OCI-LY1 (cell line): ENCODE measurements around the gene SLC2A10.
"Not testable (repeated sequence)": the region's sequence is repeated elsewhere in the genome, so short reads cannot be mapped to it uniquely, and the experiment has no call there.

Experiments used
- H2AFZ ChIP-seq: fragments of 200-600 bp; sonication (generic), shearing (Covaris generic); 2 replicates; pipeline ENCODE4 v1.6.0; 2014; ENCODE audit warnings: antibody characterized with exemption, mild to moderate bottlenecking, low read length
- H3F3A ChIP-seq: fragments of 200-600 bp; sonication (generic), shearing (Covaris generic); 2 replicates; pipeline ENCODE4 v1.6.0; 2014; ENCODE audit warnings: mild to moderate bottlenecking, antibody characterized with exemption, low read length, moderate library complexity; ENCODE audit not compliant: insufficient read depth
- H3K27ac ChIP-seq: fragments of 200-600 bp; sonication (generic); 2 replicates; pipeline ENCODE4 v1.5.1; 2014; ENCODE audit warnings: low read length, mixed run types, mild to moderate bottlenecking, low read depth; ENCODE audit not compliant: poor library complexity, severe bottlenecking
- H3K27me3 ChIP-seq: fragments of 200-600 bp; sonication (generic); 2 replicates; pipeline ENCODE4 v1.6.0; 2014; ENCODE audit warnings: antibody characterized with exemption, mild to moderate bottlenecking, low read length, moderate library complexity; ENCODE audit not compliant: insufficient read depth
- H3K36me3 ChIP-seq: fragments of 200-600 bp; sonication (generic); 2 replicates; pipeline ENCODE4 v1.6.1; 2014; ENCODE audit warnings: mild to moderate bottlenecking, antibody characterized with exemption, low read length, moderate library complexity, mixed read lengths; ENCODE audit not compliant: insufficient read depth
- H3K4me1 ChIP-seq: fragments of 200-600 bp; sonication (generic); 2 replicates; pipeline ENCODE4 v1.5.1; 2014; ENCODE audit warnings: mild to moderate bottlenecking, low read length, moderate library complexity; ENCODE audit not compliant: insufficient read depth, severe bottlenecking
- H3K4me2 ChIP-seq: fragments of 200-600 bp; sonication (generic), shearing (Covaris generic); 2 replicates; pipeline ENCODE4 v1.6.1; 2014; ENCODE audit warnings: low read length
- H3K4me3 ChIP-seq: fragments of 200-600 bp; sonication (generic); 2 replicates; pipeline ENCODE4 v1.5.1; 2014; ENCODE audit warnings: low read length, low read depth, mild to moderate bottlenecking, mixed read lengths; ENCODE audit not compliant: poor library complexity, severe bottlenecking
- H3K79me2 ChIP-seq: fragments of 200-600 bp; shearing (Covaris generic); 2 replicates; pipeline ENCODE4 v1.6.1; 2016; ENCODE audit warnings: mixed run types, low read length, mixed read lengths; ENCODE audit not compliant: insufficient read depth
- H3K9ac ChIP-seq: fragments of 200-600 bp; sonication (generic), shearing (Covaris generic); 2 replicates; pipeline ENCODE4 v1.6.1; 2014; ENCODE audit warnings: mild to moderate bottlenecking, low read length, mixed read lengths
- H3K9me2 ChIP-seq: fragments of 200-600 bp; sonication (generic), shearing (Covaris generic); 2 replicates; pipeline ENCODE4 v1.6.1; 2014; ENCODE audit warnings: low read depth, mild to moderate bottlenecking, low read length, mixed read lengths
- H3K9me3 ChIP-seq: fragments of 200-600 bp; shearing (Covaris generic); 2 replicates; pipeline ENCODE4 v1.6.1; 2014; ENCODE audit warnings: low read length, mixed read lengths
- H4K20me1 ChIP-seq: fragments of 200-600 bp; sonication (generic), shearing (Covaris generic); 2 replicates; pipeline ENCODE4 v1.6.0; 2016; ENCODE audit warnings: mild to moderate bottlenecking, low read length; ENCODE audit not compliant: insufficient read depth
- CTCF ChIP-seq: fragments of 200-600 bp; sonication (generic), shearing (Covaris generic); IDR thresholded peaks from 2 replicates; pipeline ENCODE4 v1.5.1; 2017; ENCODE audit warnings: mild to moderate bottlenecking, antibody characterized with exemption, low read length, moderate library complexity, mixed read lengths
- EZH2 ChIP-seq: fragments of 200-600 bp; sonication (generic), shearing (Covaris generic); IDR thresholded peaks from 2 replicates; pipeline ENCODE4 v1.8.0; 2017; ENCODE audit warnings: borderline replicate concordance, mixed run types, mild to moderate bottlenecking, antibody characterized with exemption, low read length, moderate library complexity, mixed read lengths

Gene SLC2A10

GRCh38 chr20:46674253-46675083 is 35.0 kb upstream of the SLC2A10 start:
- H2AFZ ChIP-seq = no peak overlapping the region
- no peaks in the 10 kb centered on the region for H3K27me3 ChIP-seq
- no peaks in the 10 kb centered on the region for H3K36me3 ChIP-seq
- H3K4me1 ChIP-seq = no peaks in the 10 kb centered on the region
- no peaks in the 10 kb centered on the region for H3F3A ChIP-seq
- no peaks in the 10 kb centered on the region for H3K9me2 ChIP-seq
- no peak overlapping the region for H3K27ac ChIP-seq
- H3K9ac ChIP-seq = no peak overlapping the region
- H3K4me2 ChIP-seq = no peak overlapping the region
- TF ChIP-seq EZH2 (no peak), CTCF (no peak)
- H3K79me2 ChIP-seq = no peaks in the 10 kb centered on the region
- no peak overlapping the region for H3K4me3 ChIP-seq
- H4K20me1 ChIP-seq = no peaks in the 10 kb centered on the region
- no peaks in the 10 kb centered on the region for H3K9me3 ChIP-seq

GRCh38 chr20:46676649-46677316 is 32.7 kb upstream of the SLC2A10 start:
- H3K36me3 ChIP-seq, H3K4me3 ChIP-seq, H3F3A ChIP-seq, H3K9me3 ChIP-seq, H3K9ac ChIP-seq, H3K9me2 ChIP-seq, H2AFZ ChIP-seq, H3K4me2 ChIP-seq, H3K79me2 ChIP-seq, H3K27me3 ChIP-seq, H3K4me1 ChIP-seq, H4K20me1 ChIP-seq, H3K27ac ChIP-seq: not testable (repeated sequence)

DNA sequence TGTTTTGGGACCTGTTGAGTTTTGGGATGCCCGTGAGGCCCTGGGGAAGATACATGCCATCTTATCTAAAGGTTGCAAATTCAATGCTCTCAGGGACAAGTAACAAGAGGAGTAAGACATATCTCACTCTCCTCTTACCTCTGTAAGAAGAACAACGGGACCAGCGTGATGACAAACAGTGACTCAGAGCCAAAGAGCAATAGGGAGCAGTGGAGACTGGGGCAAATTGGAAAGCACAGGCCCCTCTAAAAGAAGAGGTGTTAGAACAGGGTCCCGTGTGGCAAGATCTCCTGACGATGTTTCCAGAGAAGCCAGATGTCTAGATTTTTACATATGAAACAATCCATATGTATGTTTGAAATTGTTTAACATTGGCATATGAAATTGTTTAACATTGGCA is 31.8 kb upstream of the SLC2A10 start:
- no peak overlapping the region for H2AFZ ChIP-seq
- no peak overlapping the region for H3K27ac ChIP-seq
- no peaks in the 10 kb centered on the region for H4K20me1 ChIP-seq

More for the DNA sequence above, 31.8 kb upstream of the SLC2A10 start:
- no peaks in the 10 kb centered on the region for H3K79me2 ChIP-seq
- peaks cover 10% of the 10 kb centered on the region for H3K4me1 ChIP-seq
- H3K4me2 ChIP-seq = no peak overlapping the region
- no peaks in the 10 kb centered on the region for H3K9me3 ChIP-seq
- no peak overlapping the region for H3K9ac ChIP-seq
- TF ChIP-seq CTCF (no peak), EZH2 (no peak)
- no peak overlapping the region for H3K4me3 ChIP-seq
- H3K27me3 ChIP-seq = no peaks in the 10 kb centered on the region
- no peaks in the 10 kb centered on the region for H3K9me2 ChIP-seq
- H3K36me3 ChIP-seq = peaks cover 6% of the 10 kb centered on the region; the same call in 1 of the 2 replicates
- H3F3A ChIP-seq = no peaks in the 10 kb centered on the region
